GM21447 (cell line): ENCODE results near the gene NDC80.
A peak's percentile ranks its signal among the peaks of the same experiment; 100 is the strongest.
"Not testable (repeated sequence)": the region's sequence is repeated elsewhere in the genome, so short reads cannot be mapped to it uniquely, and the experiment has no call there.

Experiments used
- ATAC-seq: cut with Tn5 transposase; IDR thresholded peaks from one replicate; pipeline ENCODE4 v1.9.1; 2021; ENCODE audit not compliant: unreplicated experiment

The NDC80 gene

DNA sequence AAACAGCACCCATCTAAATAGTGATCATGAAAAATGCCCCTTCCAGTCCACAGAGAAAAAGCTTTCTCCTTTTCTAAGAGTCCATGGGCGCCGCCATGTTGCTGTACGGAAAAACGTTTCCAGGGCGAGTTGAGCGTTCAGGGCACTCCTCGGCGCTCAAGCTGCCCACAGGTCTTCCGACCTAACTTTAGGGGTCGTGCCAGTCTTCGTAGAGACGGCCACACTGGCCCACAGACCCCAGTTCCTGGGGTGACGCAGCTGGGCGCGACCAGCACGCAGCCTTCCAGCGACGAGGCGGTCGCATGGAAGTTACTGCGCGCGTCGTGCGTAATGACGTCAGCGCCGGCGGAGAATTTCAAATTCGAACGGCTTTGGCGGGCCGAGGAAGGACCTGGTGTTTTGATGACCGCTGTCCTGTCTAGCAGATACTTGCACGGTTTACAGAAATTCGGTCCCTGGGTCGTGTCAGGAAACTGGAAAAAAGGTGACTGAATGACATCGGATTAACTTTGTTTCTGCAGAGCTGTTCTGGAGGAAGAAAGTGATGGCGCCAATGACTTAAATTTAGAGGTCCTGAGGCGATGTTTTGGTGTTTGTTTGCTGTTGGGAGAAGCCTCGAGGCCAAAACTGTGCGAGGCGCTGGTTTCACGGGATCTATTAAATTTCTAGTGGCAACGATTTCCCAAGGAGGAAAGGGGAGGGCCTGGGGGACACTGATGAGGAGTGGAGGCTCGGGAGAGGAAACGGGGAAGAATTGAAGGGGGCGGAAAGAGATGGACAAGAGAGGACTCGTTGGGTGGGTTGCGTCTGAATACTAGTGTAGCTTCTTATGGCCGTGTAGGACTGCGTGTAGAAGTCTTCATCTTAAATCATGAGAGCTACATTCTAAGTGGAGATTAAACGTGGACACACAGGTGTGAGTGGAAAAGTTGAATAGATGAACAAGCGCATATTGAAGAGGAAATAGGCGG is at the start of gene NDC80, which contains the start of gene METTL4:
Gene NDC80 (plus strand): TSS at position 358 of the 971 bp plus-strand sequence. CDS start 1,429 bp downstream, outside the sequence.
Gene METTL4 (minus strand): TSS at position 306 of the 971 bp plus-strand sequence. CDS start 4,289 bp downstream, outside the sequence.
- ATAC-seq: peak; percentile 62

- ATAC-seq: no peak
These were observed 49.2 kb upstream of the NDC80 start for GRCh38 chr18:2522112-2522511.

DNA sequence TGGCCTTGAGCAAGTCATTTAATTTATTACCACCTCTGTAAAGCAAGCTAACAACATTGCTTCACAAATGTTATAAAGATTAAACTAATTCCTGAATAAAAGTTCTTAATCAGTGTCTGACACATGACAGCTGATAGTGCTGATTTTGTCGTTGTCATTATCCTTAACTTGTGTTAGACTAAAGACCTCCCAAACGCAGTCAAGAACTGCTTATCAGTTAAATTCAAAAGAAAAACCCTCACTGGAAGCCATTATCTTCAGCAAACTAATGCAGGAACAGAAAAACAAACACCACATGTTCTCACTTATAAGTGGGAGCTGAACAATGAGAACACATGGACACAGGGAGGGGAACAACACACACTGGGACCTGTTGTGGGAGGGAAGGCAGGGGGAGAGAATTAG is 46.6 kb upstream of the NDC80 start:
- ATAC-seq: not testable (repeated sequence)

GRCh38 chr18:2526329-2526728 is 45.0 kb upstream of the NDC80 start:
- ATAC-seq: no peak

DNA sequence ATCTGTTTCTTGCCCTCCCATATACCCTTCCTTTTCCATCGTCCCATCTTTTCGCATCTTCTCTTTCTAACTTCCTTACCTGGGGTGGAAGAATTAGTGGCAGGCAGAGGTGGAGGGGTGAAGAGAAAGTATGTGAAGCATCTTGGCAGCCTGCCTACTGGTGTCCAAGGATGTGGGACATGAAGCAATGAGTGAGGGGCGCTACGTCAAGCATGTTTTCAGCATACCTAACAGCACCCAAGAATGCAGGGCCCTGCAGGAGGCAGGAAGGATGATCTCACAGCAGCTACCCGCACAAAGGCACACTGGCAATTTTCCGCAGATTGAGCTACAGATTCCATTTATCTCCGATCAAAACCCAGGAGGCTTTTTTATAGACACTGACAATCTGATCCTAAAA is 42.2 kb upstream of the NDC80 start:
- no peak for ATAC-seq

DNA sequence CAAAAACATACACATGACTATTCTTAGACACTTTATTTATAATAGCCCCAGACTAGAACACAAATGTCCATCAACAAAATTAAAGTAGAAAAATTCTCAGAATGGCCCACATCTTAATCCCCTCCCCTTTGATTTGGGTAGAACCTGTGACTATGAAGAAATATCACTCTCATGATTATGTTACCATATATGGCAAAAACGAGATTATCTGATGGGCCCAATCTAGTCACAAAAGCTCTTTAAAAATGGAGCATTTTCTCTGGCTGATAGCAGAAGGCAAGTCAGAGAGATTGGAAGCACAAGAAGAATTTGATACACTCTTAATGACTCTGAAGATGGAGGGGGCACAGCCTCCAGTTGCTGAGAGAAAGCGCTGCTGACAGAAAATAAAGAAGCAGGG is 39.6 kb upstream of the NDC80 start:
- no peak for ATAC-seq

DNA sequence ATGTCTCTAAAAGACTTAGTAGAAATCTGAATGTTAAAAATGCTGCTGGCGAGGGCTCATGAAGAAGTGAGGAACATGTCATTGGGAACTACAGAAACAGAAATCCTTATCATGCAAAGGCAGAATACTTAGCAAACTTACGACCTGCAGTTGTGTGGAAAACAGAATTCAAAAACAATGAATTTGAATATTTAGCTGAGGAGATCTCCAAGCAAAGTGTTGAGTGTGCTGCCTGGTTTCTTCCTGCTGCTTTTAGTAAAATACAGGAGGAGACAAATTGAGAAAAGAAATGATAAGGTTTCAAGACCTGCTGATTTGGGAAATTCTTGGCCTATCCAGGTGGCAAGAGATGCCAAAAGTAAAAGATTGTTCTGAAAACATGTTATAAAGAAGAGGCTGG is 38.6 kb upstream of the NDC80 start:
- no peak for ATAC-seq

- no peak for ATAC-seq
These were observed 36.5 kb upstream of the NDC80 start for GRCh38 chr18:2534906-2535305.

DNA sequence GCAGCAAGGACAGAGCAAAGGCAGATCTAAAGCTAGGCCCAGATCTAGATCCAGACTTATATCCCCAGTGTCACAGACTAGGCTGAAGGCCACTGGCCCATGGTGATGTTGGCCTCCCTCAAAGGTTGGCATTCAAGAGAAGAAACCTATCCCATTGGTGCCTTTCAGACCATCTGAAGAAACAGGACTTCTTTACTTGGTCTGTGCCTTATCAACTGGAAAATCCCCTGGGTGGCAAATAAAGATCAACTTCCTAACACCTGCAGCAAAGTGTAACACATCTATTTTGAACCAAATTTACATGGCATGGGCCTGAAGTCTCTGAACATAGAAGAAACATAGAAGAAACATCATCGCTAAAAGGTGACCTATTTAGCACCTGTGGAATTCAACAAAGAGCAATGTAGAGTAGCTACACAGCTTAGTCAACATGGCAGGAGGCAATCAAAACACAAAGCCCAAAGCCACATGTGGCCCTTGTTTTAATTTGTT is 35.9 kb upstream of the NDC80 start:
- ATAC-seq: no peak

GRCh38 chr18:2536063-2536462 is 35.3 kb upstream of the NDC80 start:
- ATAC-seq: no peak

GRCh38 chr18:2536493-2536892 is 34.9 kb upstream of the NDC80 start:
- no peak for ATAC-seq

DNA sequence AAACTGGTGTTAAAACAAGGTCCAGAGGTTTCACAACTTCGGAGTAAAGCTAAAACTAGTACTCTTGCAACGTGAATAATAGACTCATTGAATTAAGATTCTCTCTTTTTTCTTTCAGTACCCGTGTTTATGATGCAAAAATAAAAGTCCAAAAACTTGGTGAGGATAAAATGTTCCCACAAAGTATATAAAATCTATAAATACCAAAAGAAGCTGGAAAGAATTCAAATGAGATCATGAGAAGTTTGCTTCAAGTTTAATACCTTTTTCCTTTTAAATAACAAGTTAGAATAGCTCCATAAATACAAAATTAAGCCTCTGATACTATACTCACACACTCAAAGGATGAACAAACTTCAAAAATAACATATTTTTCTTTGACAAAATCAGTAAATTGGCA is 34.1 kb upstream of the NDC80 start:
- ATAC-seq: no peak

GRCh38 chr18:2538236-2538635 is 33.1 kb upstream of the NDC80 start:
- ATAC-seq: no peak

- ATAC-seq: no peak
These were observed 32.5 kb upstream of the NDC80 start for GRCh38 chr18:2538844-2539243.

- ATAC-seq: no peak
These were observed 30.8 kb upstream of the NDC80 start for GRCh38 chr18:2540575-2540974.

- ATAC-seq: not testable (repeated sequence)
These were observed 29.3 kb upstream of the NDC80 start for GRCh38 chr18:2541925-2542563.

GRCh38 chr18:2545155-2545554 is 26.2 kb upstream of the NDC80 start:
- no peak for ATAC-seq

GRCh38 chr18:2547477-2548087 is 23.8 kb upstream of the NDC80 start:
- no peak for ATAC-seq

DNA sequence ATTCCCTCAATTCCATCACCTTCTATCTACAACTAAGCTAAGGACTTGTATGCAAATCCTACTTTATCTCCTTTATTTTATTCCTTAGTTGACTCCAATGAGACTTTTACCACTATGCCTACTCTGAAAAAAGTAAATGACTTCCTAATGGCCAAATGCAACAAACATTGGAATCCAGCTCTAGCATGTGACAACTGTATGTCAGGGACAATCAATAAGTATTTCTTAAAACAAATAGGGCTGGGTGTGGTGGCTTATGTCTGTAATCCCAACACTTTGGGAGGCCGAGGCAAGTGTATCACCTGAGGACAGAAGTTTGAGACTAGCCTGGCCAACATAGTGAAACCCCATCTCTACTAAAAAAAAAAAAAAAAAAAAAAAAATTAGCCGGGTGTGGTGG is 21.9 kb upstream of the NDC80 start:
- no peak for ATAC-seq

DNA sequence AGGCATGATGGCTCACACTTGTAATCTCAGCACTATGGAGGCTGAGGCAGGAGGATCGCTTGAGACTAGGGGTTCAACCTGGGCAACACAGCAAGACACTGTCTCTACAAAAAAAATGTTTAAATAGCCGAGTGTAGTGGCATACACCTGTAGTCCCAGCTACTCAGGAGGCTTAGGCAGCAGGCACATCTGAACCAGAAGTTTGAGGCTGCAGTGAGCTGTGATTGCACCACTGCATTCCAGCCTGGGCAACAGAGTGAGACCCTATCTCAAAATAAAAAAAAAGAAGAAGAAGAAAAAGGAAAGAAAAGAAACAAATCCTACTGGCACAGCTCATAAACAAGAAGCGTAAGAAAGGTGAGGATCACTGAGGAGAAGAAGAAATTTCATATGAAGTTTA is 19.9 kb upstream of the NDC80 start:
- ATAC-seq: no peak

- no peak for ATAC-seq
These were observed 16.7 kb upstream of the NDC80 start for GRCh38 chr18:2554696-2555095.
